ENCODE data around the gene FBL.

Gene FBL

GRCh38 chr19:39871362-39871761, 25.2 kb upstream of the FBL start:
- no peak overlapping the region for H3K4me3 ChIP-seq (ENCODE audit: low read length)
- H3K4me1 ChIP-seq (ENCODE audit: insufficient read depth, low read length) = no peaks in the 10 kb centered on the region
- no peaks in the 10 kb centered on the region for H3K9me3 ChIP-seq (ENCODE audit: low read length)
- H3K27me3 ChIP-seq (ENCODE audit: insufficient read depth, low read length) = peaks cover 3% of the 10 kb centered on the region
- H2AFZ ChIP-seq (ENCODE audit: low read depth, low read length) = no peak overlapping the region
- no peaks in the 10 kb centered on the region for H3K36me3 ChIP-seq (ENCODE audit: insufficient read depth, low read length)

DNA sequence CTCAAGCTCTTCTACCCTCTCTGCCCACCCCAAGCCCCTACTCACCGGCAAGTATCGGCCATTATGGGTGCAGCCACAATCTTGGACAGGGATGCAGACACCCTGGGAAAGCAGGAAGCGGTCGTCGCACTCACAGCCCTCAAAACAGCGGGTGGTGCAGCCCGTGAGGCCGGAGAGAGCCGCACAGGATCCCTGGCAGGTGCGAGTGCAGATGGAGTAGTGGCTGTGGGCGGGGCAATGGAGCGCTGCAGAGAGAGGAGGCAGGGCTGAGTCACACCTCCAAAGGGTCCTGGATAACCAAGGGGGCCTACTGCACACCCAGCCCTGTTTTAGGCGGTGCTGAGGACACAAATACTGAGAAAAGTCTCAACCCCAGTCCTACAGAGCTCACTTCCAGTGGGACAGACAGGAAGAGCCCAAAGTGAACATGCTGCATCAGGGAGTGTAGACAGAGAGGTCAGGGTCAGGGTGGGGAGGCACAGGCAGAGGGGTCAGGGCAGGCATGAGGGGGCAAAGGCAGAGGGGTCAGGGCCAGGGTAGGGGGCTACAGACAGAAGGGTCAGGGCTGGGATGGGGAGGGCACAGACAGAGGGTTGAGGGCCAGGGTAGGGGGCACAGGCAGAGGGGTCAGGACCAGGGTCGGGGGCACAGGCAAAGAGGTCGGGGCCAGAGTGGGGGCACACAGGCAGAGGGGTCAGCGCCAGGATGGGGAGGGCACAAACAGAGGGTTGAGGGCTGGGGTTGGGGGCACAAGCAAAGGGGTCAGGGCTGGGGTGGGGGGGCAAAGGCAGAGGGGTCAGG, 24.2 kb upstream of the FBL start:
- no peak overlapping the region for H2AFZ ChIP-seq (ENCODE audit: low read depth, low read length)
- no peaks in the 10 kb centered on the region for H3K36me3 ChIP-seq (ENCODE audit: insufficient read depth, low read length)
- H3K9me3 ChIP-seq (ENCODE audit: low read length) = no peaks in the 10 kb centered on the region

GRCh38 chr19:39867952-39868351, 21.8 kb upstream of the FBL start:
- Histone ChIP-seq H3K9me3 (ENCODE audit: low read length) (no peaks in the 10 kb centered on the region), H2AFZ (ENCODE audit: low read depth, low read length) (no peak overlapping the region), H3K4me3 (ENCODE audit: low read length) (no peak overlapping the region), H3K4me1 (ENCODE audit: insufficient read depth, low read length) (no peaks in the 10 kb centered on the region), H3K36me3 (ENCODE audit: insufficient read depth, low read length) (no peaks in the 10 kb centered on the region), H3K27me3 (ENCODE audit: insufficient read depth, low read length) (peaks cover 3% of the 10 kb centered on the region)

More for the DNA sequence above, 24.2 kb upstream of the FBL start:
- no peak overlapping the region for H3K4me3 ChIP-seq (ENCODE audit: low read length)
- H3K4me1 ChIP-seq (ENCODE audit: insufficient read depth, low read length) = no peaks in the 10 kb centered on the region
- peaks cover 3% of the 10 kb centered on the region for H3K27me3 ChIP-seq (ENCODE audit: insufficient read depth, low read length)

DNA sequence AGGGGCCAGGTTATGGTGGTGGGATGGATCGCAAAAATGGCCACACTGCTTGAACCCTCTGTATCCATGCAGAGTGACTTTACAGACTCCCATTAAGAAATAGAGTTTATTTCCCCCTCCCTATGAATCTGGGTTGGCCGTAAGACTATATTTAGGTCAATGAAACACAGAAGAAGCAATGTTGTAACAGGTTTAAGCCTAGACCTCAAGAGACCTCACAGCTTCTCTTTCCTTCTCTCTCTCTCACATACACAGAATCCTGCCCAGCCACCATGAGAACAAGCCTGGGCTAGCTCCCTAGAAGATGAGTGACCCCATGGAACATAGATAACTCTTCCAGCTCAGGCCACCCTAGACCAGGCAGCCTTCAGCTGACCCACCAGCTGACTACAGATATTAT, 21.0 kb upstream of the FBL start:
- Histone ChIP-seq H3K4me1 (ENCODE audit: insufficient read depth, low read length) (no peaks in the 10 kb centered on the region), H3K36me3 (ENCODE audit: insufficient read depth, low read length) (no peaks in the 10 kb centered on the region), H3K27me3 (ENCODE audit: insufficient read depth, low read length) (peaks cover 3% of the 10 kb centered on the region), H3K9me3 (ENCODE audit: low read length) (no peaks in the 10 kb centered on the region), H2AFZ (ENCODE audit: low read depth, low read length) (no peak overlapping the region), H3K4me3 (ENCODE audit: low read length) (no peak overlapping the region)

DNA sequence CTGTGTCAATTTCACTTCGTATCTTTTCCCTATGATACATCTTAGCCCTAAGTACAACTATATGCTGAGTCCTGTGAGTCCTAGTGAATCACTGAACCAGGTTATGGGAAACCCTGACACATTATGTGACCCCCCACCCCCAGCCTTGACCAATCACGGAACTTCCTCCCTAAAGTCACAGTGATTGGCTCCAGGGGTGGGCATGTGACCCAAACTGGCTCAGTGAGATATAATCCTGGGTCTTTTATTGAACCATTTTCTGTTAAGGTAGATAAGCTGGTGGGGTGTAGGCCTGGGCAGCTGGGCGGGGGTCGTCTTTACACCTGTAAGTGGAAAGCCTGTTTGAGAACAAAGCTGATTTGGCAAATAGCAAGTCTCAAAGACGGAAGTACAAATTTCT, 19.8 kb upstream of the FBL start:
- Histone ChIP-seq H3K4me1 (ENCODE audit: insufficient read depth, low read length) (no peaks in the 10 kb centered on the region), H3K27me3 (ENCODE audit: insufficient read depth, low read length) (no peaks in the 10 kb centered on the region), H3K36me3 (ENCODE audit: insufficient read depth, low read length) (no peaks in the 10 kb centered on the region), H3K9me3 (ENCODE audit: low read length) (no peaks in the 10 kb centered on the region), H3K4me3 (ENCODE audit: low read length) (no peak overlapping the region), H2AFZ (ENCODE audit: low read depth, low read length) (no peak overlapping the region)

DNA sequence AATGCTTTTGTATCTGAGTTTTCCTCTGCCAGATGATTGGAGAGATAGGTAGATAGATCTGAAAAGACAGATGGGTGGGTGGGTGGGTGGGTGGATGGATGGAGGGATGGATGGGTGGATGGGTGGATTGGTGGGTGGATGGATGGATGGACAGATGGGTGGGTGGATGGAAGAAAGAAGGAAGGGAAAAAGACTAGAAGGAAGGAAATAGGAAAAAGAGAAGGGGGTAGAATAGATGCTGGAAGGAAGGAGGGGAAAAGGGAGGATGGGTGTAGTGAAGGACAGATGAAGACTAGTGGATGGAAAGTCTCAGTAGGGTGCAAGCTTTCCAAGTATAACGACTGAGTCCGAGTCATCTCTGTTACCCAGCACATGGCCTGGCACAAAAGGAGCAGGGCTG, 19.0 kb upstream of the FBL start:
- Histone ChIP-seq H3K4me1 (ENCODE audit: insufficient read depth, low read length) (no peaks in the 10 kb centered on the region), H3K36me3 (ENCODE audit: insufficient read depth, low read length) (no peaks in the 10 kb centered on the region), H2AFZ (ENCODE audit: low read depth, low read length) (no peak overlapping the region), H3K9me3 (ENCODE audit: low read length) (no peaks in the 10 kb centered on the region), H3K4me3 (ENCODE audit: low read length) (no peak overlapping the region), H3K27me3 (ENCODE audit: insufficient read depth, low read length) (no peaks in the 10 kb centered on the region)

DNA sequence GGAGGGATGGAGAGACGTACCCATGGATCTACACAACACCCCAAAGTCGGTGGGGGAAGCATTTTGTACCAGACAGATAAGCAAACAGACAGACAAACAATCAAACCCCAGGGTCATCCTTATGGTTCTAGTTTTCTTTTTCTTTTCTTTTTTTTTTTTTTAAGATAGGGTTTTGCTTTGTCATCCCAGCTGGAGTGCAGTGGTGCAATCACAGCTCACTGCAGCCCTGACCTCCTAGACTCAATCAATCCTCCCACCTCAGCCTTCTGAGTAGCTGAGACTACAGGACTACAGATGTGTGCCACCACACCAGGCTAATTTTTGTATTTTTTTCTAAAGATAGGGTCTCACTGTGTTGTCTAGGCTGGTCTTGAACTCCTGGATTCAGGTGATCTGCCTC, 17.9 kb upstream of the FBL start:
- Histone ChIP-seq H3K4me1 (ENCODE audit: insufficient read depth, low read length) (no peaks in the 10 kb centered on the region), H3K27me3 (ENCODE audit: insufficient read depth, low read length) (no peaks in the 10 kb centered on the region), H3K4me3 (ENCODE audit: low read length) (no peak overlapping the region), H3K9me3 (ENCODE audit: low read length) (no peaks in the 10 kb centered on the region), H3K36me3 (ENCODE audit: insufficient read depth, low read length) (no peaks in the 10 kb centered on the region), H2AFZ (ENCODE audit: low read depth, low read length) (no peak overlapping the region)

DNA sequence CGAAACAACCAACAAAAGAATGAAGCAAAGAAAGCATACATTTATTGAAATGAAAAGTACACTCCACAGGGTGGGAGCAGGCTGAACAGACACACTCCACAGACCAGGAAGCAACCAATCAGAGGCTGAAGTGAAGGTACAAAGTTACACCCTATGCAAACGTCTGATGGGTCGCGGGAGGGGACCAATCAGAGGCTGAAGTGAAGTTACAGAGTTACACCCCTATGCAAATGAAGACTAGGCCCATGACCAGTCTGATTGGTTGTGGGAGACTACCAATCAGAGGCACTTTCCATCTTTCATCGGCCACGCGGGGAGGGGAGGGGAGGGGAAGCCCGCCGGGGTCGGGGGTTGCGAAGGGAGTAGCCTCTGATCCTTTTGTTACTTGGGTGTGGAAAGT, 12.4 kb upstream of the FBL start:
- Histone ChIP-seq H3K4me1 (ENCODE audit: insufficient read depth, low read length) (no peaks in the 10 kb centered on the region), H3K27me3 (ENCODE audit: insufficient read depth, low read length) (no peaks in the 10 kb centered on the region), H3K9me3 (ENCODE audit: low read length) (no peaks in the 10 kb centered on the region), H3K4me3 (ENCODE audit: low read length) (peak overlapping the region; percentile 2), H2AFZ (ENCODE audit: low read depth, low read length) (peak overlapping the region; percentile 47), H3K36me3 (ENCODE audit: insufficient read depth, low read length) (no peaks in the 10 kb centered on the region)

DNA sequence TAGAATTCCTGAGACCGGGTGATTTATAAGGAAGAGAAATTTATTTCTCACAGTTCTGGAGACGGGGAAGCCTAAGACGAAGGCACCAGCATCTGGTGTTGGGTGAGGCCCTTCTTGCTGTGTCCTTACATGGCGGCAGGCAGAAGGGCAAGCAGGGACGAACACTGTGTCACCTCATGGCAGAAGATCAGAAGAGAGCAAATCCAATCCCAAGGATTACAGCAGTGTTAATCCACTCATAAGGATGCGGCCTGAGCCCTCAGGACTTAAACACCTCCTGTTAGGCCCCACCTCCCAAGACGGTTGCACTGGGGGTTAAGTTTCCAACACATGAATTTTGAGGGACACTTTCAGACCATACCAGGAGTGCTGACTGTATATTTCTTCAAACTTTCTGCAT, 6.7 kb upstream of the FBL start:
- Histone ChIP-seq H2AFZ (ENCODE audit: low read depth, low read length) (no peak overlapping the region), H3K4me3 (ENCODE audit: low read length) (no peak overlapping the region), H3K36me3 (ENCODE audit: insufficient read depth, low read length) (no peaks in the 10 kb centered on the region), H3K27me3 (ENCODE audit: insufficient read depth, low read length) (no peaks in the 10 kb centered on the region), H3K9me3 (ENCODE audit: low read length) (no peaks in the 10 kb centered on the region), H3K4me1 (ENCODE audit: insufficient read depth, low read length) (no peaks in the 10 kb centered on the region)

- Histone ChIP-seq H3K4me3 (ENCODE audit: low read length) (no peak overlapping the region), H2AFZ (ENCODE audit: low read depth, low read length) (no peak overlapping the region), H3K36me3 (ENCODE audit: insufficient read depth, low read length) (no peaks in the 10 kb centered on the region), H3K27me3 (ENCODE audit: insufficient read depth, low read length) (no peaks in the 10 kb centered on the region), H3K4me1 (ENCODE audit: insufficient read depth, low read length) (peaks cover 8% of the 10 kb centered on the region), H3K9me3 (ENCODE audit: low read length) (no peaks in the 10 kb centered on the region)
These were observed 4.7 kb upstream of the FBL start for GRCh38 chr19:39850892-39851291.

GRCh38 chr19:39848392-39848791, 2.2 kb upstream of the FBL start:
- peaks cover 24% of the 10 kb centered on the region for H3K4me1 ChIP-seq (ENCODE audit: insufficient read depth, low read length)
- no peak overlapping the region for H3K4me3 ChIP-seq (ENCODE audit: low read length)
- no peaks in the 10 kb centered on the region for H3K36me3 ChIP-seq (ENCODE audit: insufficient read depth, low read length)
- no peaks in the 10 kb centered on the region for H3K9me3 ChIP-seq (ENCODE audit: low read length)
- H2AFZ ChIP-seq (ENCODE audit: low read depth, low read length) = no peak overlapping the region
- H3K27me3 ChIP-seq (ENCODE audit: insufficient read depth, low read length) = no peaks in the 10 kb centered on the region

- Histone ChIP-seq H3K9me3 (ENCODE audit: low read length) (no peaks in the 10 kb centered on the region), H2AFZ (ENCODE audit: low read depth, low read length) (no peak overlapping the region), H3K27me3 (ENCODE audit: insufficient read depth, low read length) (no peaks in the 10 kb centered on the region), H3K4me3 (ENCODE audit: low read length) (no peak overlapping the region), H3K36me3 (ENCODE audit: insufficient read depth, low read length) (no peaks in the 10 kb centered on the region), H3K4me1 (ENCODE audit: insufficient read depth, low read length) (peaks cover 24% of the 10 kb centered on the region)
These were observed 1.3 kb upstream of the FBL start for GRCh38 chr19:39847525-39847924.

DNA sequence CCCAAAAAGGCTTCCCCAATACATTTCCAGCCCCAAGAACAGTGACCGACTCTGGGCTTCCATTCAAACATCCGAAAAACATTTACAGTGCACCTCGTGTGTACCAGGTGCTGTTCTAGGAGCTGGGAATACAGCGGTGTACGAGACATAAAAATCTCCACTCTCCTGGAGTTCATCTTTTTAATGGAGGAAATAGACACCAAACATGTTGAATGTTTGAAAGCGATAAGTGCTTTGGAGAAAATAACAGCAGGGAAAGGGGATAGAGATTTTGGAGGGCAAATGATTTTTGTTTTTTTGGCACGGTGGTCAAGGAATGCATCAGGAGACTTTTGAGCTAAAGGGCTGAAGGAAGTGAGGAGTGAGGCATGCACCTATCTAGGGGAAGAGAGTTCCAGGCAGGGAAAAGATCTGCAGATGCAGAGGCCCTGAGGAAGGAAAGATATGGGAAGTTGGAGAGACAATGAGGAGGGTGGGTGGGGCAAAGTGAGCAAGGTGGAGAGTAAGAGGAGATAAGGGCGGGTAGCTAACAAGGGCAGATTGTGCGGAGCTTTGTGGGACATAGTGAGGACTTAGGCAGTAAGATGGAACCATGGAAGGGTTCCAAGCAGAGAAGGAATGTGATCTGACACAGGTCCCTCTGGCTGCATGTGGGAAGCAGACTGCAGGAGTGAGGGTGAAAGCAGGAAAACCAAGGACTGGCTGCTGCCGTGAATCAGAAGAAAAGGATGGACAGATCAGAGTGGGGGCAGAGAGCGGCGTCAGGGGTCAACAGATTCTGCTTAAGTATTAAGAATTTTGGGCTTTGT, 703 bp upstream of the FBL start:
- Histone ChIP-seq H3K9me3 (ENCODE audit: low read length) (no peaks in the 10 kb centered on the region), H3K4me1 (ENCODE audit: insufficient read depth, low read length) (peaks cover 24% of the 10 kb centered on the region), H3K36me3 (ENCODE audit: insufficient read depth, low read length) (no peaks in the 10 kb centered on the region), H3K27me3 (ENCODE audit: insufficient read depth, low read length) (no peaks in the 10 kb centered on the region), H3K4me3 (ENCODE audit: low read length) (peak overlapping the region; percentile 87), H2AFZ (ENCODE audit: low read depth, low read length) (peak overlapping the region; percentile 44)

Data from neuron (in vitro differentiated cells).